PC-9 (cell line): ENCODE results near the gene CEP350. TPM values are rescaled to one million over a fixed set of nuclear protein-coding genes. Genes with fewer than 3 reads are reported as not detected.

Source experiments
- BruUV-seq: library from RNA; stranded (reverse); fragments of 400-500 nt; replicated peaks from 2 replicates; lab custom pipeline; 2021; lab: Mats Ljungman, UMichigan
- CTCF ChIA-PET: fragments of 300-600 bp; sonication (Branson Sonifier 250); formaldehyde crosslinking; loops from one replicate; lab custom pipeline; 2022; ENCODE audit warnings: antibody characterized with exemption; lab: Charles Lee
- POLR2A ChIA-PET: fragments of 300-600 bp; sonication (Branson Sonifier 250); formaldehyde crosslinking; loops from one replicate; lab custom pipeline; 2022; ENCODE audit warnings: antibody characterized with exemption; ENCODE audit not compliant: unreplicated experiment; lab: Charles Lee
- DNase-seq, 2 experiments: peaks; one replicate each; pipeline versions ENCODE4 v3.0.0 to v3.0.0-alpha.2; 2015 to 2022; ENCODE audit warnings: mixed read lengths in 1 of 2
- H2AFZ ChIP-seq: fragments of 200-600 bp; sonication (generic); 2 replicates; pipeline ENCODE4 v1.8.1; 2017; ENCODE audit warnings: antibody characterized with exemption
- H3F3A ChIP-seq: fragments of 200-600 bp; sonication (generic); 2 replicates; pipeline ENCODE4 v1.8.1; 2017; ENCODE audit warnings: antibody characterized with exemption, mild to moderate bottlenecking, low read depth; ENCODE audit not compliant: insufficient read depth
- H3K27ac ChIP-seq: fragments of 200-600 bp; sonication (generic); 2 replicates; pipeline ENCODE4 v1.6.1; 2016; ENCODE audit warnings: mixed run types
- H3K27me3 ChIP-seq: fragments of 200-600 bp; sonication (generic); 2 replicates; pipeline ENCODE4 v1.6.1; 2016; ENCODE audit warnings: low read depth, mixed run types; ENCODE audit not compliant: insufficient read depth
- H3K36me3 ChIP-seq: fragments of 200-600 bp; sonication (generic); 2 replicates; pipeline ENCODE4 v1.6.1; 2016; ENCODE audit warnings: low read depth, mixed run types
- H3K4me1 ChIP-seq: fragments of 200-600 bp; sonication (generic); replicated peaks from 2 replicates; pipeline ENCODE4 v1.6.1; 2016; ENCODE audit warnings: mixed run types; ENCODE audit not compliant: insufficient read depth
- H3K4me2 ChIP-seq: fragments of 200-600 bp; sonication (generic); 2 replicates; pipeline ENCODE4 v1.6.1; 2017; ENCODE audit warnings: mixed run types
- H3K4me3 ChIP-seq: fragments of 200-600 bp; sonication (generic); 2 replicates; pipeline ENCODE4 v1.6.1; 2016; ENCODE audit warnings: mixed run types
- H3K79me2 ChIP-seq: fragments of 200-600 bp; sonication (generic); 2 replicates; pipeline ENCODE4 v1.6.1; 2017; ENCODE audit warnings: low read depth, mixed run types
- H3K9me2 ChIP-seq: fragments of 200-600 bp; sonication (generic); 2 replicates; pipeline ENCODE4 v1.8.1; 2017; ENCODE audit warnings: mild to moderate bottlenecking; ENCODE audit not compliant: insufficient read depth
- H3K9me3 ChIP-seq: fragments of 200-600 bp; sonication (generic); 2 replicates; pipeline ENCODE4 v1.8.1; 2016; ENCODE audit warnings: low read depth; ENCODE audit not compliant: insufficient read depth
- H4K20me1 ChIP-seq: fragments of 200-600 bp; sonication (generic); 2 replicates; pipeline ENCODE4 v1.8.1; 2017; ENCODE audit not compliant: insufficient read depth
- CTCF ChIP-seq: fragments of 200-600 bp; sonication (generic); conservative IDR thresholded peaks from 2 replicates; pipeline ENCODE4 v1.6.1; 2017; ENCODE audit warnings: mixed run types, antibody characterized with exemption, mild to moderate bottlenecking, moderate library complexity
- EZH2 ChIP-seq: fragments of 200-600 bp; sonication (generic); IDR thresholded peaks from 2 replicates; pipeline ENCODE4 v1.8.0; 2017; ENCODE audit warnings: antibody characterized with exemption, low read depth
- intact Hi-C: fragments of 100-400 bp; cut with micrococcal nuclease; formaldehyde crosslinking; loops from one replicate; pipeline ENCODE4 v1.10.0; 2022; ENCODE audit not compliant: unreplicated experiment
- total RNA-seq: library from RNA; stranded (reverse); gene quantifications from 2 replicates; pipeline ENCODE4 v1.2.3, GENCODE V29; 2021

The CEP350 gene
- total RNA-seq, 1 experiment from 2014 or later: 30.6 TPM

- H3K9me2 ChIP-seq: no peaks in the 10 kb centered on the region
- CTCF ChIA-PET: interaction anchor here (1.4 kb wide), 1 partner anchor 146 kb away, joined by 3 read pairs; no protein-coding TSS in a partner anchor
- H3K36me3 ChIP-seq: 0 out of 2 replicates have a peak, but pooled peaks cover 4% of the 10 kb centered on the region
- intact Hi-C loops: no loop called here
- POLR2A ChIA-PET: no interaction called here
- no peak overlapping the region for H2AFZ ChIP-seq
- no peaks in the 10 kb centered on the region for H3K4me1 ChIP-seq
- no peak overlapping the region for H3K27ac ChIP-seq
- no peaks in the 10 kb centered on the region; the same call in 1 of the 2 replicates for H3K79me2 ChIP-seq
- no peak overlapping the region for H3K4me3 ChIP-seq
- H3K9me3 ChIP-seq: no peaks in the 10 kb centered on the region
- peaks cover 15% of the 10 kb centered on the region for H3F3A ChIP-seq
- TF ChIP-seq CTCF (no peak), EZH2 (no peak)
- peaks cover 3% of the 10 kb centered on the region; the same call in 1 of the 2 replicates for H4K20me1 ChIP-seq
- no peak overlapping the region for H3K4me2 ChIP-seq
- BruUV-seq: no TSS peak
- DNase-seq: no peak
- no peaks in the 10 kb centered on the region for H3K27me3 ChIP-seq
These were observed 74.3 kb downstream of the CEP350 start for GRCh38 chr1:180028864-180029263.

- no TSS peak for BruUV-seq
- Histone ChIP-seq H4K20me1 (peaks cover 3% of the 10 kb centered on the region; the same call in 1 of the 2 replicates), H3K36me3 (0 out of 2 replicates have a peak, but pooled peaks cover 11% of the 10 kb centered on the region), H3K9me3 (no peaks in the 10 kb centered on the region), H3K27ac (no peak overlapping the region), H3K9me2 (no peaks in the 10 kb centered on the region), H3K4me3 (no peak overlapping the region), H3K4me2 (no peak overlapping the region), H2AFZ (no peak overlapping the region), H3F3A (peaks cover 15% of the 10 kb centered on the region), H3K27me3 (no peaks in the 10 kb centered on the region), H3K4me1 (no peaks in the 10 kb centered on the region), H3K79me2 (no peaks in the 10 kb centered on the region; the same call in 1 of the 2 replicates)
- POLR2A ChIA-PET: no interaction called here
- TF ChIP-seq CTCF (no peak), EZH2 (no peak)
- DNase-seq: no peak
- CTCF ChIA-PET: no interaction called here
- intact Hi-C loops: loop anchor here (10.0 kb wide), 2 partner anchors 165 to 1605 kb away; no protein-coding TSS in a partner anchor
These were observed 75.0 kb downstream of the CEP350 start for GRCh38 chr1:180029524-180030135.

- Histone ChIP-seq H3K9me2 (no peaks in the 10 kb centered on the region), H3K79me2 (no peaks in the 10 kb centered on the region; the same call in 1 of the 2 replicates), H3K4me1 (no peaks in the 10 kb centered on the region), H3K4me2 (no peak overlapping the region), H2AFZ (no peak overlapping the region), H4K20me1 (peaks cover 3% of the 10 kb centered on the region; the same call in 1 of the 2 replicates), H3F3A (peaks cover 15% of the 10 kb centered on the region), H3K36me3 (0 out of 2 replicates have a peak, but pooled peaks cover 11% of the 10 kb centered on the region), H3K9me3 (no peaks in the 10 kb centered on the region), H3K4me3 (no peak overlapping the region), H3K27ac (no peak overlapping the region), H3K27me3 (no peaks in the 10 kb centered on the region)
- TF ChIP-seq CTCF (no peak), EZH2 (no peak)
- no TSS peak for BruUV-seq
- CTCF ChIA-PET: no interaction called here
- intact Hi-C loops: loop anchor here (10.0 kb wide), 2 partner anchors 167 to 1607 kb away; no protein-coding TSS in a partner anchor
- POLR2A ChIA-PET: interaction anchor here (0.6 kb wide), 1 partner anchor 214 kb away, joined by 3 read pairs; no protein-coding TSS in a partner anchor
- DNase-seq: no peak
These were observed 77.1 kb downstream of the CEP350 start for GRCh38 chr1:180031664-180032063.
